NB4 (cell line): Measurements from ENCODE around the gene ZNF148.

Source experiments
- DNase-seq: peaks from one replicate; pipeline ENCODE4 v3.0.0; 2010; ENCODE audit warnings: low read depth
- H3K4me3 ChIP-seq: one replicate; pipeline ENCODE4 v1.5.1; 2011; ENCODE audit warnings: mild to moderate bottlenecking, low read depth, low read length, moderate library complexity
- MAX ChIP-seq: IDR thresholded peaks from 2 replicates; pipeline ENCODE4 v1.6.1; 2011; ENCODE audit warnings: low read depth, low read length
- MYC ChIP-seq: IDR thresholded peaks from 2 replicates; pipeline ENCODE4 v1.6.1; 2011; ENCODE audit warnings: low read depth, low read length
- POLR2A ChIP-seq: IDR thresholded peaks from 2 replicates; pipeline ENCODE4 v1.6.1; 2011; ENCODE audit warnings: mild to moderate bottlenecking; ENCODE audit not compliant: insufficient read length; ENCODE audit errors: extremely low read depth
- TF ChIP-seq, protein P1 (sequence below): IDR thresholded peaks from one replicate; pipeline ENCODE4 v1.5.1; 2012; ENCODE audit warnings: low read depth, low read length

Gene ZNF148

DNA sequence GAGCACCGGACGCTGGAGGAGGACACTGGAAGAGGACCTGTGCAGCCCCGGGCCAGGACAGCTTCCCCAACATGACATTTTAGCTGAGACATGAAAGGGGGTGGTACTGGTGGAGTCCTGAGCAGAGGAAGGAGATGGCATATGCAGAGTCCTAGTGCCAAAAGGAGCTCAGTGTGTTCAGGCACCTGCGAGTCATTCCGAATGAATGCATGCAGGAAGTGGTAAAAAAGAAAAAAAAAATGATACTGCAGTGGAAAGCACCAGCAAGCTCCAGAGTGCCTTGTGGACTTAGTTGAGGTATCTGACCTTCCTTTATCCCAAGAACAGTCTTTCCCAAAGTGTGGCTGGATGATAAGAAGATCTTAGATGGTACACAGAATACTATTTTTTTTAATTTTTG, 6.6 kb upstream of the ZNF148 start:
- DNase-seq, result peak; percentile 15
- TF ChIP-seq, protein P1, sequence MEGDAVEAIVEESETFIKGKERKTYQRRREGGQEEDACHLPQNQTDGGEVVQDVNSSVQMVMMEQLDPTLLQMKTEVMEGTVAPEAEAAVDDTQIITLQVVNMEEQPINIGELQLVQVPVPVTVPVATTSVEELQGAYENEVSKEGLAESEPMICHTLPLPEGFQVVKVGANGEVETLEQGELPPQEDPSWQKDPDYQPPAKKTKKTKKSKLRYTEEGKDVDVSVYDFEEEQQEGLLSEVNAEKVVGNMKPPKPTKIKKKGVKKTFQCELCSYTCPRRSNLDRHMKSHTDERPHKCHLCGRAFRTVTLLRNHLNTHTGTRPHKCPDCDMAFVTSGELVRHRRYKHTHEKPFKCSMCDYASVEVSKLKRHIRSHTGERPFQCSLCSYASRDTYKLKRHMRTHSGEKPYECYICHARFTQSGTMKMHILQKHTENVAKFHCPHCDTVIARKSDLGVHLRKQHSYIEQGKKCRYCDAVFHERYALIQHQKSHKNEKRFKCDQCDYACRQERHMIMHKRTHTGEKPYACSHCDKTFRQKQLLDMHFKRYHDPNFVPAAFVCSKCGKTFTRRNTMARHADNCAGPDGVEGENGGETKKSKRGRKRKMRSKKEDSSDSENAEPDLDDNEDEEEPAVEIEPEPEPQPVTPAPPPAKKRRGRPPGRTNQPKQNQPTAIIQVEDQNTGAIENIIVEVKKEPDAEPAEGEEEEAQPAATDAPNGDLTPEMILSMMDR, result no peak
- no peak for TF ChIP-seq POLR2A
- no peak for TF ChIP-seq MYC
- no peak for TF ChIP-seq MAX
- H3K4me3 ChIP-seq, result no peak overlapping the region

DNA sequence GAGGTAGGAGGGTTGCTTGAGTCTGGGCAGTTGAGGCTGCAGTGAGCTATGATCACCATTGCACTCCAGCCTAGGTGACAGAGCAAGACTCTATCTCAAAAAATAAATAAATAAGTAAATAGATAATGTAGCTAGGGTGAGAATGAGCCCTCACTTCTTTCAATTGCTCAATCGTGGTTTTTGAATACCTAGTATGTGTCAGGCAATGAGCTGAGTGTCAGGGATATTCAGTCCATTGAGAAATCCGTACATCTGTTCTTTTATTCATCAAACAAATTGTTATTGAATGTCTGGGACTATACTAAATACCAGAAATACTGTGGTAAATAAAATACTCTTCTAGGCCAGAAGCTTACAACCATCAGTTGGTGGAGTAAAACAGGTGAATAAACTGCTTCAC, 6.2 kb upstream of the ZNF148 start:
- TF ChIP-seq, protein P1, result no peak
- DNase-seq, result peak; percentile 9
- H3K4me3 ChIP-seq, result no peak overlapping the region

GRCh38 chr3:125379483-125379882, 4.4 kb upstream of the ZNF148 start:
- TF ChIP-seq, protein P1, result no peak
- TF ChIP-seq MAX (no peak), POLR2A (no peak), MYC (no peak)
- no peak for DNase-seq
- H3K4me3 ChIP-seq, result no peak overlapping the region

DNA sequence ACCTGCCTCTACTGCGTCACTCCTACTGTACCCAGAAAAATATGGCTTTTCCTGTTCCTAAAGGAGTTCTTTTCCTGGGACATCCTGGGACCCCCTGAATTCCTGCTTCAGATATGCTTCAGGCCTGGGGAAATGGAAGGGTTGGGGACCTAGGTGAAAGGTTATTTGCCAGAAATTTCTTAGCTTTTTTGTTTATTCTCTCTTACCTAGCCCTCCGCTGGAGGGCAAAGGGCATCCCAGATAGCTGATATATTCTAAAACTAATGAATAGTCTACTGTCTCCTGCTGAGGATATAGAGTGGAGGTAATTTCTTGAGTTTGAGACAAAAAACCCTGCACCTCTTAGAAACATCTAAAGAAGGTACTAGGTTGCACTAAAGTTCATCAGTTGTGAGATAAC, 3.6 kb upstream of the ZNF148 start:
- no peak overlapping the region for H3K4me3 ChIP-seq
- TF ChIP-seq MYC (no peak), POLR2A (no peak), MAX (no peak)
- TF ChIP-seq, protein P1, result no peak
- no peak for DNase-seq

- H3K4me3 ChIP-seq, result peak overlapping the region; percentile 96
- DNase-seq, result no peak
- TF ChIP-seq POLR2A (no peak), MAX (no peak), MYC (no peak)
- TF ChIP-seq, protein P1, result no peak
These were observed 990 bp upstream of the ZNF148 start for GRCh38 chr3:125375950-125376679.

DNA sequence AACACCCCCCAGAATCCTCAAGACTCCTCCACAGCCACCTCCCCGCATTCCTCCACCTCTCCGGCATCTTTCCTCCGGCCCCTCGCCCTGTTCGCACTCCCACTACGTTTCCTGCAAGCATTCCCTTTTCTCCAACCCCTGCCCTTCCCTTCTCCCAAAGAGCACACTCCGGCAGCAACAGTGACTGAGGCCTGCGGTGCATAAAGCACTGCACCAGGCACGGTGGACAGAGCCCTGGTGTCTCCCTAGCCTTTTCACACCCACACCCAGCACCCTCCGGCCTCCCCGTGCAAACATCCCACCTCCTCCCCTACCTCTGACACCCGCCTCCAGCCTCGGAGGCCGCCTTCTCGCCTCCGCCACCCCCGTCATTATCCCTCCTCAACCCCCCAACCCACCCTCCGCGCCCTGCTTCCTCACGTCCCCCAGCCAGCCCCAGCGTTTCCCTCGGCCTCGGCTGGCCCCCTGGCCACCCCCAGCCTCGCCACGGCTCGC, 577 bp downstream of the ZNF148 start:
- no peak for TF ChIP-seq POLR2A
- TF ChIP-seq, protein P1, result no peak
- TF ChIP-seq MYC, result no peak
- TF ChIP-seq MAX, result no peak
- peak overlapping the region; percentile 93 for H3K4me3 ChIP-seq
- peak; percentile 70 for DNase-seq
